Islet of Langerhans (tissue), 1 donor: ENCODE results near the gene CBY3.
"Not testable (repeated sequence)": the region's sequence is repeated elsewhere in the genome, so short reads cannot be mapped to it uniquely, and the experiment has no call there.

Experiments
- FAIRE-seq: peaks from one replicate; lab custom pipeline; 2011; peaks lifted over from hg19 to GRCh38; lab: Jason Lieb, UNC

The CBY3 gene

DNA sequence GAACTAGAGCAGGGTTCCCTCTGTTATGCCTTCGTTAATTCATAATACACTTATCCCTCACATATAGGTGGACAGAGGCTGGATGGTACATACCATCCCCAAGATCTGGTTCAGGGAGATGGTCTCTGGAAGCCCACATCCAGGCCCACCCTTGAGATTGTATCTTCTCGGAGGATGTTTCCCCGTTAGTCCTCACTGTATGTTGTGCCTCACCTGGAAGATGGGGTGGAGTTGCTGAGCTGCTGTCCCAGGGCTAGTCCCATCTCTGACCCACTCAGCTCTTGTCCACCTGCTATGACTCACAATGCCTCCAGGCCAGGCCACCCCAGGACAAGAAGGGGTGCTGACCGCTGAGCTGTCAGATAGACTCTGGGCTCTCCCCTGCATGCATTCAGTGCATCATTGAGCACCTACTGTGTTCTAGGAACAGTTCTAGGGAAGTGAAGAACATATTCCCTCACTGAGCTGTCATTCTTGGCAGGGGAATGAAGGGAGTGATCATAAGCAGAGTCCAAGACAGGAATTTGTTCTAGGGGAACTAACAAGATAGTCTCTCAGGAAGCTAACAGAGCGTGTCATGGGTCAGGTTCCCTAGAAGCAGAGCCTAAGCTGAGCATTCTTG lies at the start of gene CBY3:
Gene CBY3, minus strand, starts transcription at position 255 of the 622 bp plus-strand sequence. Its CDS starts 116 bp downstream, at position 139.
- no peak for FAIRE-seq

DNA sequence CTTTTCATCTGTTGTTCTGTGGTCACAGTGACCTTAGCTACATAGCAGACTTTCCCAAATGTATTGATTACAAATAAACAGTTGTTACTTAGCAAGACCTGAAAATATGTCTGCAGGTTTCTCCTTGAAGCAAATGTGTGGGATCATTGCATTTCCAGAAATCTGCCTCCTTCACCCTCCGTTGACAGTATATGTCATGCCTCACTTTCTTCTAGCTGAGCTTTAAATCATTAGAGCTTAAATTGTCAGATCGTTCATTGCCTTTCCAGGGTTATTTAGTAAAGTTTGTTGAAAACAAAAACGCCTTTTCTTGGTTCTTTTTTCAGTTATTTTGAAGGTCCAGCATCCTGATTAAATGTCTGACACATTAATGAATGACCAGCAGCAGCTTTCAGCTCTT lies 49.5 kb upstream of the CBY3 start:
- no peak for FAIRE-seq

DNA sequence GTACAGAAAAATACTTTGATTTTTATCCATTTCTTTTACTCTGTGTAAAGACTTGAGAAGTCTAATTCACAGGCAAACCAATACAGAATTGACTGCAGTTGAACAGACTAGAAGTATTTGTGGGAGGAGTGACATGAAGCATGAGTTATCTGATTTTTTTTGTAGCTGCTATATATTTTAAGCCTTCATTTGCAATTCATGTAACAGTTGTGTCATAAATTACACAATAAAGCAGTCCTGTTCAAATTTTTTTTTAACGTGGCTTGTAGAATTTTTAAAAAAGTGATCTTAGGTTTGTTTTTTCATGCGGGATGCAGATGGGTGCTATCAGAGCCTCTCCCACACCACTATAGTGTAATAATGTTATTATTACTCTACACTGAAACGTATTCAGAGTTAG lies 48.9 kb upstream of the CBY3 start:
- no peak for FAIRE-seq

DNA sequence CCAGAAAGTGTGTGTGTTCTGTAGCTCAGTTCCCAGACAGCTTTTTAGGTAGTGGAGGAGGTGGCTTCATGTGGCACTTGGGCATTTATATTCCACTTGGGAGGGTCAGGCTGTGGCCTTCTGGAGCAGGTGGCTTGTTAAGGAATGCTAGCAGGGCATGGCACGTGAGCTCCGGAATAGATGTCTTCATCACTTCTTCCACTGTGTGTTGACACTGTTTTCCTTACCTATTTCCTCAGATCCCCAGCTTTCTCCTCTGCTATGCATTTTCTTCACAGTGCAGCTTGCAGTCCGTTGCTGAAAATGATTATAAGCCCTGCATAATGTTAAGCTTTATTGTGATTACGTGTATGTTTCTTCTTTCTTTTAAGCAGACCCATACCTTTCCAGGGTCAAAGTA lies 48.5 kb upstream of the CBY3 start:
- no peak for FAIRE-seq

DNA sequence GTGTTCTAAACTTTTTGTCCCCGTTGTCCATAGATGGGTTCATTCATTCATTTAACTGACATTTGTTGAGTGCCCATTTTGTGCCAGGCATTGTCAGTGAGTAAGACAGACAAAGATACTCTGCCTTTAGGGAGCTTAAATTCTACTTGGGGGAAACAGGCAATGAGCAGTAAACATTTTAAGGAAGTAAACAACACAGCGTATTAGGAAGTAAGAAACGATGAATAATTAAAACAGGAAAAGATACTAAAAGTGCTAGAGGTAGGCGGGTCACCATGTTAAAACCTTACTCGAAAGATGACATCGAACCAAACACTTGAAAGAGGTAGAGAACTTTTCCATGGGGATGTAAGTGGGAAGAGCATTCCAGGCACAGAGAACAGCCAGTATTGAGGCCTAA lies 46.3 kb upstream of the CBY3 start:
- FAIRE-seq = no peak

DNA sequence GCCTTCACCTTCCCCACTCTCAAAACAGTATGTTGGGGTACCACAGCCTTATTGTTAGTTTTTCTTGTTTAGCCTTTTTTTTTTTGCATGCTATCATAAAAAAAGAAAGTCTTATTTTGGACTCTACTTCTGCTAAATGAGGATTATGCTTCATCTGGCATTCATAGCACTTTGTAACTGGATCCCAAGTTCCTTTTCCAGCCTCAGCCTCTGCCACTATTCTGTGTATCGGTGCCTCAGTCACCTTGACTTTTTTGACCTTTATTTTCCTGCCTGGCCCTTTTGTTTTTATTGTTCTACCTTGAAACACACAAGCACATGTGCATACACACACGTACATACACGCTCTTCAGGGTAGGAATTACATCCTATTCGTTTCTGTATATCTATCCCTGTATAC lies 43.3 kb upstream of the CBY3 start:
- FAIRE-seq = no peak

DNA sequence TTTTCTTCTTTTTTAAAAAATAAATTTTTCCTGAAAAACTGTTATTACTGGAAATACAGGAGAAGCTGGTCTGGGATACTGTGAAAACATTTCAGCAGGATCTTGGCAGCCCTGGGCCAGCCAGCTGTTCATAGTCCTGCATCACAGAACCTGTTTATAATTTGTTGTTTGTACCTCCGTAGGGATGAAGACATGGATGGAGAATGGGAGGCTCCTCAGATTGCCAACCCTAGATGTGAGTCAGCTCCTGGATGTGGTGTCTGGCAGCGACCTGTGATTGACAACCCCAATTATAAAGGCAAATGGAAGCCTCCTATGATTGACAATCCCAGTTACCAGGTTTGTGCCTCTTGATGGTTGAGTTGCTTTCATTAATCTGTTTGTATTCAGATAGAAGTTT lies 39.4 kb upstream of the CBY3 start:
- FAIRE-seq = no peak

DNA sequence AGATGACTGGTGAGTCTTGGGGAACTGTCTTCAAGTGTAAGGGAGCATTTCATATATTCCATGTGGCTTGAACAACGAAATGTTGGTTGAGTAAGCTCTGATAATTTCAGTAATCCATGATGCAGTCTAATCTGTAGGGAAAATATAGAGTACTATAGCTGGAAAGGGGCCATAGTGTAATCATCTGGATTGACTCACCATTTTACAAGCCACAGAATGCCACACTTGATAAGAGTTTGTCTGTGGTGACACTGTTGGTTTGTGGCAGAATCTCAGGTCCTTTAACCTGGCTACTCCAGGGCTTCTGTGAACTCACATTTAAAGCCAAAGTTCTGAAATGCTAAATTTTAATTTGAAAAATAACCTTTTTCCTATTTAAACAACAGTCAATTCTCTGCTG lies 35.5 kb upstream of the CBY3 start:
- no peak for FAIRE-seq

DNA sequence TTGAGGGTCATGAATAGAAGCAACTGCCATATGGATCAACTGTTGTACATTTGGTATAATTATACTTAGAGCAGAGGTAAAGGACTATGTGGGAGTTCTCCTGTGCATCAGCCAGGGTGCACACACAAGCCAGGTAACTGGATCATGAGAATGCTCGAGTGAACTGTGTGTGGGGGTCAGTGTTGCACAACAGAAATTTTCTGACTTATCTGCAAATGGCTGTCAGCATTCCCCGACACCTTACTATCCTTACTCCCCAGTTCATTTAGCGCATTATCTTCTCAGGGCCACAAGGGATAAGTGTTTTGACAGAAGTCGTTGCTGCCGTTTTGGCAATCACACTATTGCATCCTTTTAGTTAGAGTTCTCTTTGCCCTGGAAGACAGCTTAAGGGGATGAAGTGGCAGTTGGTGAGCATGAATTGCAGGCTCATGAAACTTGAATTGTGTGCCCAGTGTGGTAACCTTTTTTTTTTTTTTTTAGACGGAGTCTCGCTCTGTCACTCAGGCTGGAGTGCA lies 19.6 kb upstream of the CBY3 start:
- no peak for FAIRE-seq

DNA sequence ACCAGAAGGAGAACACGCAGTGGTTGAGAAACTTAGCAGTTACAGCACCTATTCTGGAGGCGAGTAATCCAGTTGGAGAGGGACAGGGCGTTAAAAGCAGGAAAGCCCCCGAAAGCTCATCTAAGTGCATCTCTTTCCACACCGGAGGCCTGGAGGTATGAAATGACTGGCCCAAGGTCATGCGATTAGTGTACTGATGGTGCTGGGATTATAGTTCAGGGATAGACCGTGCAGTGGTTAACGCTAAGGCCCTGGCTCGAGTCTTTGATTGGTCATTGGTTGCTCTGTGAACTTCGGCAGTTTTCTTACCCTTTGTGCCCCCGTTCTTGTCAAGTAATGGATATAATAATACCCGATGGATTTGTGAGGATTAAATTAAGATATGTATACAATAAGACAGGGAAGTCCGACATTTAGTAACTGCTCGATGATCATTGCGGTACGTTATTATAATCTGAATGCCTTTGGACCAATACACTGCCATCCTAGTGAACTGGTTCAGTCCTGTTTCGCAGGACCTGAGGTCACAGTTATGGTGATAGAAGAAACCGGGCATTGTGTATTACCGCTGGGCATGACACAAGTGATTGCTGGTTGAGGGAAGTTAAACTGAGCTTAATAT lies 18.9 kb upstream of the CBY3 start:
- no peak for FAIRE-seq

DNA sequence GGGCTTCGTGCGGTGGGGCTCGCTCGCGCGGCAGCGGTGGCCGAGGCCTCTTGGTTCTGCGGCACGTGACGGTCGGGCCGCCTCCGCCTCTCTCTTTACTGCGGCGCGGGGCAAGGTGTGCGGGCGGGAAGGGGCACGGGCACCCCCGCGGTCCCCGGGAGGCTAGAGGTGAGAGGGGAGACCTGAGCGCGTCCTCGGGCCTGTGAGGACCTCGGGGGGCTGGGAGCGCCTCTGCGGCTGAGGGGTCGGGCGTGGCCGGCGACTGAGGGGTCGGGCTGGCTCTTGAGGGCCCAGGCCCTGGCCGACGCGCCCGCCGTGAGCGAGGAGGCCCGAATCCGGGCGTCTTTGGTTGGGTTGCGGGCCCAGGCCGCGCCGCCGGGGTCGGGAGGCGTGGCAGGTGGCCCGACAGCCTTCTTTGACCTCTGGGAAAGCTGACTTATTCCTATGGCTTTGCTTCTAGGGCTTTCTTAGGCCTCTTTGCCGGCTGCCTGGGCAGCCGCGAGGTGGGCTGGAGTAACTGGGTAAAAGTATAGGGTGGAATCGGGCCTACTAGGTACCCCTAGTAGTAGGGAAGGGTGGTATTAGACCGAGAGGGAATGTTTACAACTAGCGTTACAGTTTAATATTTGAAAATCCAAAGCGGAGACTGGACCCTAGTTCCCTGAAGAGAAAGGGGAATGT lies 18.2 kb upstream of the CBY3 start, which contains the start of gene CANX:
Gene CANX, plus strand, starts transcription at position 33 of the 681 bp plus-strand sequence. CDS start 6,715 bp downstream, outside the sequence.
- no peak for FAIRE-seq

DNA sequence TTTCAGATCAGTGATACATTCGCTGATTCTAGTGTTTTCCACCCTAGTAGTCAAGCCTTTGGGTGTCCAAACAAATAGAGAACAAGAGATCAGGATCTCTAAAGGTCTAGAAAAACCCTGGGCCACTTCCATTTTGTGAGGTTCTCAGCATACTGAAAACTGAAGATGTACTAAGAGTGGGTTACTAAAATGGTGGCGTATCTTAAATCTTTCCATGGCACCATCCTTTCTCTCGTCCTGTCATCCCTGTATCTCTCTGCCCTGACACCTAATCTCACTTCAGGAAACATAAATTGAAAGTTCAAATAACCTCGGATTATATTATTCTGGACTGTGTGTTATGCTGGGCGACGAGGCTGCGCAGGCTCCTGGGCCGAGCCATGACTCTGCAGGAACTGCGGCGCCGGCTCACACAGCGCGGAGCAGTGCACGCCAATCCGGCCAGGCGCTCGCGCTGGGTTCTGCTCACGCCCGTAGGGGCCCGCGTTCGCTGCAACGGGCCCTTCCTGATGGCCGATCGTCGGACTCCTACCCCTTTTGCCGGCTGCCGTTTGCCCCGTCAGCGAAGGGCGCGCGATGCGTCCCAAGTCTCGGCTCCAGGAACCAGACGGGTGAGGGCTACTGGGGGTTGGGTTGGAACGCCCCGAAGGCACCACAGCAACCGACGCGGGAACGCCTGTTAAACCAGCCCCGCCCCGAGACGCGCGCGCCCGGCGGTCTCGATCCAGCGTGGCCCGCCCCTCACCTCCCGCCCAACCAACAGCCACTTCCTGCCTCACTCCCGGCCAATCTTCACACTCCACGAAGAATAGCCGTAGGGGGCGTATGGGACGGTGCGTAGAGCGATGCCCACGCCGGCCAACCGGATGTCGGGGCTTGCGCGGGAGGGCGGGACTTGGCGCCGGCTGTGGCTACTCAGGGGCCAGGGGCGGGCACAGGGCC lies 17.4 kb upstream of the CBY3 start:
- no peak for FAIRE-seq

DNA sequence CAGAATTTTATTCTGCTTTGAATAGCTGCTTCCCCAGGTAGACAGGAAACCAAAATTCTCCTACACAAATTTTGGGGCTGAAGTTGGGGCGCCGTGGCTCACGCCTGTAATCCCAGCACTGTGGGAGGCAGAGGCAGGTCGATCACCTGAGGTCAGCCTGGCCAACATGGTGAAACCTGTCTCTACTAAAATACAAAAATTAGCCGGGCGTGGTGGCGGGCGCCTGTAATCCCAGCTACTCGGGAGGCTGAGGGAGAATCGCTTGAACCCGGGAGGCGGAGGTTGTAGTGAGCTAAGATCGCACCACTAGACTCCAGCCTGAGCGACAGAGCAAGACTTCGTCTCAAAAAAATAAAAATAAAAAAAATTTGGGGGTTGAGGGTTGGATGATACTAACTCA lies 16.7 kb upstream of the CBY3 start:
- FAIRE-seq = not testable (repeated sequence)

DNA sequence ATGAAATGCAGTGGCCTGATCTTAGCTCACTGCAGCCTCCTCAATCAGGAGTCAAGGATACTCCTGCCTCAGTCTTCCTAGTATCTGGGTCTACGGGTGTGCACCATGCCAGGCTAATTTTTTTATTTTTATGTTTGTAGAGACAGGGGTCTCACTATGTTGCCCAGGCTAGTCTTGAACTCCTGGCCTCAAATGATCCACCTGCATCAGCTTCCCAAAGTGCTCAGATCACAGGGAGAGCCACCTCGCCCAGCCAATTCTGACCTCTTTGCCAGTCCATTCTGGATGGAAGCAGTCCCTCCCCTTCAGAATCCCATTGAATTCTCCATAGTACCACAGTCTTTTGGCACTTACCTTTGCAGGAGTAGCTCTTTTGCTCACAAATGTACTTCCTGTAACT lies 16.3 kb upstream of the CBY3 start:
- FAIRE-seq = no peak

DNA sequence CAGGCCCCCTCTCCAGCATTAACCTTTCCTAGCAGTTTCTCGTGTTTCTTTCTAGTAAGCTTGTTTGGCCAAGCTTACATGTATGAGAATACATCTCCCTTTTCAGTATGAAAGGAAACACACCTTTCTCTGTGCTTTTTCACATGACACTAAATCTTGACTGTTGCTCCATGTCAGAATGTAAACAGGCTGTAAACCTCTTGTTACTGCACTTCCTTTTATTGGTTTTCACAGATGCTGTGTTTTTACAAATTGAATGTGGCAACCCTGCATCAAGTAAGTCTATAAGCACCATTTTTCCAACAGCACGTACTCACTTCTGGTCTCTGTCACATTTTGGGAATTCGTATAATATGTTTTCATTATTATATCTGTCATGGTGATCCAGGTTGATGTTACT lies 15.8 kb upstream of the CBY3 start:
- no peak for FAIRE-seq

DNA sequence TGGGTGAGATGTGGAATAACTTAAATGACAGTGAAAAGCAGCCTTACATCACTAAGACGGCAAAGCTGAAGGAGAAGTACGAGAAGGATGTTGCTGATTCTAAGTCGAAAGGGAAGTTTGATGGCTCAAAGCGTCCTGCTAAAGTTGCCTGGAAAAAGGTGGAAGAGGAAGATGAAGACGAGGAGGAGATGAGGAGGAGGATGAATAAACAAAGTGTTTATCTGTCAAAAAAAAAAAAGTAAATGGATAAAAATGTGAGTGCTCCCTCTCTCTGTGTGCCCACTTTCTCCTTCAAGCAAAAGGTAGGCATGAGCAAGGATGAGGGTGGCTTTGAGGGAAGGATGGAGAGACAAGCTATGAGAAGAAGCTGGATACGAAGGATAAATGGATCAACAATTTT lies 13.7 kb upstream of the CBY3 start:
- FAIRE-seq = no peak

DNA sequence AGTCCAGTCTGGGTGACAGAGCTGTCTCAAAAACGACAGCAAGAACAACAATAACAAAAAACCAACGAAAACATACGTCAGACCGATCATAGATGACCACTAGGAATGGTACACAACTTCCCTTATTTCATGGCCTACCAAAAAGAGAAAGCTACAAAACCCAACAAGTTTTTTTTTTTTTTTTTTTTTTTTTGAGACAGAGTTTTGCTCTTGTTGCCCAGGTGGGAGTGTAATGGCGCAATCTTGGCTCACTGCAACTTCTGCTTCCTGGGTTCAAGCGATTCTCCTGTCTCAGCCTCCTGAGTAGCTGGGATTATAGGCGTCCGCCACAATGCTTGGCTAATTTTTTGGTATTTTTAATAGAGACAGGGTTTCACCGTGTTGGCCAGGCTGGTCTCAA lies 8.4 kb upstream of the CBY3 start:
- FAIRE-seq = not testable (repeated sequence)

DNA sequence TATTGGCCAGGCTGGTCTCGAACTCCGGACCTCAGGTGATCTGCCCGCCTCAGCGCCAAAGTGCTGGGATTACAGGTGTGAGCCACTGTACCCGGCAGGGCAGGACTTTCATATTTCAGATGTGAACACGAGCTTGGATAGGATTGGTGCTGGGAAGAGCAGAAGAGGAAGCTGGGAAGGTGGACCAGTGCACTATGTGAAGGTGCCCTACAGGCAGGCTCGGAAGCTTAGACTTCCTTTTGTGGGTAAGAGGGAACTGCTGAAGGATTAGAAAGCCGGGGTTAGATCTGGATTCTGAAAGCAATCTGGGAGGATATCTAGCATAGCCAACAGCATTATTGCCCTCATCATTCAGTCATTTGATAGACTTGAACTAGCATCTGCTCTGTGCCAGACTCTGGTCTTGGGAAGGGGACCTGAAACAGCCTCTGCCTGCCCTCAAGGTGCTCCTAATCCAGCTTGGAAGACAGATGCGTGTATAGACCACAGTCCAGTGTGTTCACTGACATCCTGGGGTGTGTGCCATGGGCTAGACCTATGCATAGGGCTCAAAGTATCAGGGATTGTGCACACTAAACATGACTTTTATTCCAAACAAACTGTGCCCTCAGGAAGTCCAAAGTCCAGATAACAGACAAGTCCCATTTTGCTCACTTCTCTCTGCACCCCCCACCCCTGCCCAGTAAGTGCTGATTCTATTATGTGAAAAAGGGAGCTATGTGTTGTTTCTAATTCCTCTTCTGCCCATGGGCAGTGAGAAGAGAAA lies 637 bp downstream of the CBY3 start:
- no peak for FAIRE-seq

DNA sequence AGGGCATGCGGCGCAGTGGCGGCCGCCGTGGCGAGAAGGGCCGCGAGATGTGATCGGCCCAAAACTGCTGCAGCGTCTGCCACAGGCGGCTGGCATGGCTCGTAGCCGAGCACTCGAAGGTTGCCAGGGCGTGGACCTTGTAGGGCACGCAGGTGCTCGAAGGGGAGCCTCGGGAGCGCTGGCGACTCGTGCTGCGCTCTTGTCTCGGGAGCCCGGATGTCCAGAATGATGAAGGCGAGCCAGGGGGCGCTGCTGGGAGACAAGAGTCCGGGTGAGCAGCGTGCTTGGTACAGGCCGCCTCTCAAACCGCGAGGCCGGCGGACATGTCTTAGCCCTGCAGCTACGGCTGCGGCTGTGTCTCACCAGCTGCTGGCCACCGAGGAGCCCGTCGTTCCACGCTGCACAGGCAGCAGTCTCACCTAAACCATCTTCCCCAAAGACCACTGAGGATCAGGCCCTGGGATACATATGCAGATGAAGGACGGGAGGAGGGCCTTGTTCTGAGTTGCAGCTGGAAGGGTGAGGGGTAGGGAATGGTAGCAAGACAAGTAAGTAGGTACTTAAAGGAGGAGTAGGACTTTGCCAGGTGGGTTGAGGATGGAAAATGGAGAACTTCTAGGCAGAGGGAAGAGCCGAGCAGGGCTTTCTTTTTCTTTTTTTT lies 1.7 kb downstream of the CBY3 start:
- FAIRE-seq = no peak

DNA sequence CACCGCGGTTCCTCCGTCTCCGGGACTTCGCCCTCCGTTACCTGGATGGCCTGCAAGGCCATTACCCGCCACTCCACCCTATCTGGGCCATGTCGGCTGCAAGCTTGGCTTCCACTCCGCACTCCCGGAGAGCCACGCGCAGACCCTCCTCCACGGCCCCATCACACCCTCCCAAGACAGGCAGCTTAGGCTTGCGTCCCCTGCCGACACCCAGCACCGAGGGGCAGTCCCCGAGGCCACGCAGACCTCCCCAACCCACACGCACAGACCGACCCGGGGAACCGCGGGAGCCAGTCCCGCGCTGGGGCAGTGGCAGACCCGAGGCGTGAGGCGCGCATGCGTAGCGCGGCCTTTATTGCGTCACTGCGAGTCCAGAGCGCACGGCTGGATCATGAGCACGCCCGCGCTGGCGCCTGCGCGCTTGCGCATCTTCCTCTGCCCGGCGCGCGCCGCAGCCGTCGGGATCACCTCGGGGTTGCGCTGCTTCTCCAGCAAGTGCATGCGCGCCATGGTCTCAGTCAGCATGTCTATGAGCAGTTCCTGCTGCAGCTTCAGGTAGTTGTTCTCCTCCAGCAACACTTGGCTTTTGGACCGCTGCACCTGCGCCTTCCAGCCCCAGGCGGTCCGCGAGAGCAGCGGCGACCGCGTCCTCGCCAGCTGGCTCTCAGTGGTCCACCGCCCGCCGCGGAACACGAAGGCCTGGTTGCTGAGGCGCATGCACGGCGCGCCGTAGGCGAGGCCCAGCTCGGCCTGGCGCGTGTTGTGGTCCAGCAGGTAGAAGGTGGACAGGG lies 2.4 kb downstream of the CBY3 start:
- no peak for FAIRE-seq
